ENCODE data around the gene HAND2. TPM values are rescaled to one million over a fixed set of nuclear protein-coding genes. Genes with fewer than 3 reads are reported as not detected.

The HAND2 gene
- total and polyA plus RNA-seq, 2 of the 8 experiments (the other 6 are each of a cell fraction or from before 2014, with no cell fraction given): 0.05 TPM; not detected in 1

GRCh38 chr4:173489514-173489913 is 40.5 kb downstream of the HAND2 start:
- no peak for FAIRE-seq
- H2BK12ac ChIP-seq (ENCODE audit: low read depth, low read length): no peak overlapping the region
- no peak for DNase-seq (ENCODE audit: low read depth in 1 of 2, low spot score in 2 of 2)
- no peaks in the 10 kb centered on the region for H4K20me1 ChIP-seq (replicated peaks in 1 of 2; ENCODE audit: control insufficient read depth in 1 of 2, insufficient read depth in 2 of 2, low read length in 2 of 2)
- peaks cover 0 to 16% (median 4%) of the 10 kb centered on the region in 4 experiments; a peak in 6 of 7 replicates for H3K4me1 ChIP-seq (replicated peaks in 1 of 4; ENCODE audit: control insufficient read depth in 3 of 4, insufficient read depth in 4 of 4, low read length in 3 of 4)
- no peak overlapping the region for H3K14ac ChIP-seq (ENCODE audit: insufficient read length)
- H3K9me3 ChIP-seq (ENCODE audit: insufficient read depth in 2 of 2, low read depth in 1 of 2, low read length in 1 of 2): no peaks in the 10 kb centered on the region
- ChIA-PET CTCF (ENCODE audit: partially characterized antibody) (no interaction called here), POLR2A (ENCODE audit: partially characterized antibody) (no interaction called here)
- no peak overlapping the region for H2AK5ac ChIP-seq (ENCODE audit: low read depth, low read length)
- H3K9ac ChIP-seq (replicated peaks in 1 of 4; ENCODE audit: extremely low read depth in 1 of 4, low read depth in 3 of 4, low read length in 3 of 4): no peak overlapping the region
- no peaks in the 10 kb centered on the region for H3K79me1 ChIP-seq (ENCODE audit: low read depth, low read length)
- H3K4me2 ChIP-seq (ENCODE audit: insufficient read depth in 1 of 2, low read depth in 2 of 2, low read length in 2 of 2): no peak overlapping the region
- H3K56ac ChIP-seq (replicated peaks; ENCODE audit: insufficient read length, low read depth, low read length): no peak overlapping the region
- no peaks in the 10 kb centered on the region for H3K79me2 ChIP-seq (ENCODE audit: control insufficient read depth in 1 of 2, insufficient read depth in 2 of 2, low read length in 2 of 2)
- H4K8ac ChIP-seq (ENCODE audit: extremely low read depth, insufficient read depth, low read length): no peak overlapping the region
- H3K27me3 ChIP-seq (replicated peaks in 1 of 4; ENCODE audit: control insufficient read depth in 3 of 4, extremely low read depth in 1 of 4, insufficient read depth in 3 of 4, low read length in 3 of 4): peaks cover 1 to 25% (median 18%) of the 10 kb centered on the region in 4 experiments
- H3K4ac ChIP-seq (replicated peaks; ENCODE audit: insufficient read length, low read depth, low read length): no peak overlapping the region
- peaks cover 4% of the 10 kb centered on the region; the same call in 1 of the 2 replicates for H3K23me2 ChIP-seq (ENCODE audit: low read depth, low read length)
- H3K23ac ChIP-seq (ENCODE audit: insufficient read length): no peak overlapping the region
- no peak overlapping the region for H4K91ac ChIP-seq (replicated peaks; ENCODE audit: insufficient read length, low read length)
- H2AFZ ChIP-seq (ENCODE audit: low read length): no peak overlapping the region
- no peaks in the 10 kb centered on the region for H3K36me3 ChIP-seq (ENCODE audit: control insufficient read depth in 2 of 4, insufficient read depth in 4 of 4, low read length in 3 of 4)
- no peak overlapping the region for H2BK5ac ChIP-seq (ENCODE audit: low read depth, low read length)
- no peak overlapping the region for H2BK20ac ChIP-seq (ENCODE audit: low read length)
- H3K27ac ChIP-seq (ENCODE audit: low read depth, low read length): no peak overlapping the region
- no peak overlapping the region for H3K18ac ChIP-seq (ENCODE audit: extremely low read depth, low read length)
- TF ChIP-seq HDAC6 (IDR thresholded peaks at IDR 0.05; ENCODE audit: low read depth, low read length): no peak
- TF ChIP-seq SP1 (IDR thresholded peaks at IDR 0.05; ENCODE audit: low read depth, low read length): no peak
- TF ChIP-seq CTBP2 (IDR thresholded peaks at IDR 0.05; ENCODE audit: borderline replicate concordance, insufficient read depth, insufficient read length, low read length): no peak
- peak; percentile 10; the same call in 1 of the 2 replicates for TF ChIP-seq TEAD4 (IDR thresholded peaks at IDR 0.05; ENCODE audit: low read depth, low read length)
- peak; percentile 60; the same call in 1 of the 2 replicates for TF ChIP-seq CEBPB (IDR thresholded peaks at IDR 0.05; ENCODE audit: low read depth, low read length)
- no peak for TF ChIP-seq KDM5A (IDR thresholded peaks at IDR 0.05; ENCODE audit: low read length)
- H2BK15ac ChIP-seq (ENCODE audit: low read length): no peak overlapping the region
- no peak overlapping the region for H2BK120ac ChIP-seq (replicated peaks; ENCODE audit: low read depth, low read length)
- H3K4me3 ChIP-seq (ENCODE audit: extremely low read depth in 1 of 4, insufficient read depth in 2 of 4, low read depth in 3 of 4, low read length in 4 of 4): no peak overlapping the region
- no peak overlapping the region for H4K5ac ChIP-seq (ENCODE audit: insufficient read length, low read depth, low read length)
